DMS 273 (cell line): ENCODE data around the gene HELZ.
A peak's percentile ranks its signal among the peaks of the same experiment; 100 is the strongest.
"Not testable (repeated sequence)": the region's sequence is repeated elsewhere in the genome, so short reads cannot be mapped to it uniquely, and the experiment has no call there.

Experiments
- DNase-seq: peaks from one replicate; lab custom pipeline; 2025; ENCODE audit not compliant: unreplicated experiment; lab: John Stamatoyannopoulos, UW

HELZ gene

GRCh38 chr17:67229109-67229955, 15.7 kb downstream of the HELZ start:
- no peak for DNase-seq

- DNase-seq, result no peak
These were observed 17.5 kb downstream of the HELZ start for GRCh38 chr17:67227488-67227887.

- no peak for DNase-seq
These were observed 19.7 kb downstream of the HELZ start for GRCh38 chr17:67225316-67225715.

GRCh38 chr17:67224736-67225135, 20.3 kb downstream of the HELZ start:
- no peak for DNase-seq

GRCh38 chr17:67223924-67224323, 21.1 kb downstream of the HELZ start:
- DNase-seq, result peak; percentile 23

GRCh38 chr17:67221062-67221998, 23.7 kb downstream of the HELZ start:
- peak; percentile 63 for DNase-seq

GRCh38 chr17:67218385-67218950, 26.5 kb downstream of the HELZ start:
- no peak for DNase-seq

GRCh38 chr17:67217446-67217845, 27.6 kb downstream of the HELZ start:
- DNase-seq, result no peak

GRCh38 chr17:67216578-67217320, 28.2 kb downstream of the HELZ start:
- DNase-seq, result no peak

GRCh38 chr17:67215991-67216421, 29.0 kb downstream of the HELZ start:
- no peak for DNase-seq

GRCh38 chr17:67212714-67213417, 32.1 kb downstream of the HELZ start:
- DNase-seq, result no peak

GRCh38 chr17:67212231-67212630, 32.8 kb downstream of the HELZ start:
- no peak for DNase-seq

GRCh38 chr17:67211742-67212141, 33.3 kb downstream of the HELZ start:
- no peak for DNase-seq

- no peak for DNase-seq
These were observed 34.1 kb downstream of the HELZ start for GRCh38 chr17:67210915-67211314.

- DNase-seq, result no peak
These were observed 36.8 kb downstream of the HELZ start for GRCh38 chr17:67208232-67208631.

- no peak for DNase-seq
These were observed 41.2 kb downstream of the HELZ start for GRCh38 chr17:67203818-67204217.

GRCh38 chr17:67202503-67202902, 42.5 kb downstream of the HELZ start:
- no peak for DNase-seq

- peak; percentile 42 for DNase-seq
These were observed 44.2 kb downstream of the HELZ start for GRCh38 chr17:67200727-67201301.

GRCh38 chr17:67198131-67198530, 46.9 kb downstream of the HELZ start:
- DNase-seq, result peak; percentile 10

- not testable (repeated sequence) for DNase-seq
These were observed 48.0 kb downstream of the HELZ start for GRCh38 chr17:67197023-67197422.
